ENCODE data around the gene RNGTT.

Gene RNGTT

DNA sequence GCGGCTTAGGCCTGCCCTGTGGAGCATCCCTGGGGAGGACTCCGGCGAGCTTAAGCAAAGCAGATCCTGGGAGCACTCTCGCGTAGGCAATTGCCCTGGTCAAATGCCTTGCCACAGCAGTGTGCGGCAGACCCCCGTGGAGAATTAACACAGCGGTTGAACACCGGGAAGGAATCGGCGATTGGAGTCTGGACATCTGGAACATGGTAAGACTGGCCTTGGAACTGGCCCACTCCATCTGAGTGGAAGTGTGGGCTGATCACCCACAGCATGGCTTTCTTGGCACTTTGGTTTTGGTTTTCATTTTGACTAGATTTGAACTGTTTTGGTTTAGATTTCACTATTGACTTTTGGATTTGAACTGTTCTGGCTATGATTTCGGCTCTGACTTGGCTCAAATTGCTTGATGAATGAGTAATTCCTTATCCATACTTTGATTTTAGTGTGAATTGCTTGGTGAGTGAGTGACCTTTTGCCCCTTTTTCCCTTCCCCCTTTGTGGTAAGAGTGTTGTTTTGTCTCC, 300.7 kb downstream of the RNGTT start:
- Histone ChIP-seq H2AFZ (ENCODE audit: low read length) (no peak overlapping the region), H3F3A (ENCODE audit: low read depth) (no peaks in the 10 kb centered on the region), H3K9me3 (ENCODE audit: insufficient read depth, low read depth, low read length) (peaks cover 20% of the 10 kb centered on the region; the same call in 1 of the 2 replicates), H3K4me2 (ENCODE audit: low read depth, low read length, poor library complexity, severe bottlenecking) (no peak overlapping the region), H4K20me1 (ENCODE audit: insufficient read depth, low read length, poor library complexity, severe bottlenecking) (no peaks in the 10 kb centered on the region), H3K79me2 (ENCODE audit: insufficient read depth, low read length) (peaks cover 10% of the 10 kb centered on the region; the same call in 1 of the 2 replicates), H3K4me1 (ENCODE audit: insufficient read depth, low read length, poor library complexity, severe bottlenecking) (no peaks in the 10 kb centered on the region), H3K9ac (ENCODE audit: low read depth, low read length, poor library complexity, severe bottlenecking) (no peak overlapping the region), H3K4me3 (ENCODE audit: low read length, poor library complexity, severe bottlenecking) (no peak overlapping the region), H3K36me3 (ENCODE audit: insufficient read depth, low read length) (peaks cover 17% of the 10 kb centered on the region; the same call in 1 of the 2 replicates), H3K9me2 (replicated peaks; ENCODE audit: low read depth, low read length) (no peaks in the 10 kb centered on the region), H3K27me3 (ENCODE audit: insufficient read depth, low read length, poor library complexity, severe bottlenecking) (no peaks in the 10 kb centered on the region)
- TF ChIP-seq EZH2phosphoT487 (IDR thresholded peaks at IDR 0.05; ENCODE audit: borderline replicate concordance) = no peak
- TF ChIP-seq, protein P1, sequence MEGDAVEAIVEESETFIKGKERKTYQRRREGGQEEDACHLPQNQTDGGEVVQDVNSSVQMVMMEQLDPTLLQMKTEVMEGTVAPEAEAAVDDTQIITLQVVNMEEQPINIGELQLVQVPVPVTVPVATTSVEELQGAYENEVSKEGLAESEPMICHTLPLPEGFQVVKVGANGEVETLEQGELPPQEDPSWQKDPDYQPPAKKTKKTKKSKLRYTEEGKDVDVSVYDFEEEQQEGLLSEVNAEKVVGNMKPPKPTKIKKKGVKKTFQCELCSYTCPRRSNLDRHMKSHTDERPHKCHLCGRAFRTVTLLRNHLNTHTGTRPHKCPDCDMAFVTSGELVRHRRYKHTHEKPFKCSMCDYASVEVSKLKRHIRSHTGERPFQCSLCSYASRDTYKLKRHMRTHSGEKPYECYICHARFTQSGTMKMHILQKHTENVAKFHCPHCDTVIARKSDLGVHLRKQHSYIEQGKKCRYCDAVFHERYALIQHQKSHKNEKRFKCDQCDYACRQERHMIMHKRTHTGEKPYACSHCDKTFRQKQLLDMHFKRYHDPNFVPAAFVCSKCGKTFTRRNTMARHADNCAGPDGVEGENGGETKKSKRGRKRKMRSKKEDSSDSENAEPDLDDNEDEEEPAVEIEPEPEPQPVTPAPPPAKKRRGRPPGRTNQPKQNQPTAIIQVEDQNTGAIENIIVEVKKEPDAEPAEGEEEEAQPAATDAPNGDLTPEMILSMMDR (conservative IDR thresholded peaks at IDR 0.05; ENCODE audit: low read length) = no peak

DNA sequence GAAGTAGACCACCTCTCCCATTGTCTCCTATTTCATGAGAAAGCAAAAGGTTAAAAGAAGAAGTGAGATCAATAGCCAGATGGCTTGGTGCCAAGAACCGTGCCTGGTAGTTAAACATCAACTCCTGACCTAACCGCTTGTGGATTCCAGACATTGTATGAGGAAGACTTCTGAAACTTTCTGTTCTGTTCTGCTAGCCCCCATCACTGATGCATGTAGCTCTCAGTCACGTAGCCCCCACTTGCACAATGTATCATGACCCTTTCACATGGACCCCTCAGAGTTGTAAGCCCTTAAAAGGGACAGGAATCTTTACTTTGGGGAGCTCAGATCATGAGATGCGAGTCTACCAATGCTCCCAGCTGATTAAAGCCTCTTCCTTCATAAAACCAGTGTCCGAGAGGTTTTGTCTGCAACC, 301.2 kb downstream of the RNGTT start:
- H3K9ac ChIP-seq (ENCODE audit: low read depth, low read length, poor library complexity, severe bottlenecking) = no peak overlapping the region
- no peaks in the 10 kb centered on the region for H3K9me2 ChIP-seq (replicated peaks; ENCODE audit: low read depth, low read length)
- peaks cover 10% of the 10 kb centered on the region; the same call in 1 of the 2 replicates for H3K79me2 ChIP-seq (ENCODE audit: insufficient read depth, low read length)
- no peaks in the 10 kb centered on the region for H3F3A ChIP-seq (ENCODE audit: low read depth)
- peaks cover 26% of the 10 kb centered on the region; the same call in 1 of the 2 replicates for H3K9me3 ChIP-seq (ENCODE audit: insufficient read depth, low read depth, low read length)
- H3K4me2 ChIP-seq (ENCODE audit: low read depth, low read length, poor library complexity, severe bottlenecking) = no peak overlapping the region
- H2AFZ ChIP-seq (ENCODE audit: low read length) = no peak overlapping the region
- no peaks in the 10 kb centered on the region for H3K27me3 ChIP-seq (ENCODE audit: insufficient read depth, low read length, poor library complexity, severe bottlenecking)
- peaks cover 22% of the 10 kb centered on the region; the same call in 1 of the 2 replicates for H3K36me3 ChIP-seq (ENCODE audit: insufficient read depth, low read length)
- no peaks in the 10 kb centered on the region for H4K20me1 ChIP-seq (ENCODE audit: insufficient read depth, low read length, poor library complexity, severe bottlenecking)
- no peak for TF ChIP-seq EZH2phosphoT487 (IDR thresholded peaks at IDR 0.05; ENCODE audit: borderline replicate concordance)
- TF ChIP-seq, protein P1 (conservative IDR thresholded peaks at IDR 0.05; ENCODE audit: low read length) = no peak
- no peaks in the 10 kb centered on the region for H3K4me1 ChIP-seq (ENCODE audit: insufficient read depth, low read length, poor library complexity, severe bottlenecking)
- H3K4me3 ChIP-seq (ENCODE audit: low read length, poor library complexity, severe bottlenecking) = no peak overlapping the region

DNA sequence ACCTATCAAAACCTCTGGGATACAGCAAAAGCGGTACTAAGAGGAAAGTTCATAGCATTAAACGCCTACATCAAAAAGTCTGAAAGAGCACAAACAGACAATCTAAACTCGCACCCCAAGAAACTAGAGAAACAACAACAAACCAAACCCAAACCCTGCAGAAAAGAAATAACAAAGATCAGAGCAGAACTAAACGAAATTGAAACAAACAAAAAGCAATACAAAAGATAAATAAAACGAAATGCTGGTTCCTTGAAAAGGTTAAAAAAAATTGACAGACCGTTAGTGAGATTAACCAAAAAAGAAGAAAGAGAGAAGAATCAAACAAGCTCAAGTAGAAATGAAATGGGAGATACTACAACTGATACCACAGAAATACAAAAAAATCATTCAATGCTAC, 302.3 kb downstream of the RNGTT start:
- Histone ChIP-seq H3F3A (ENCODE audit: low read depth) (no peaks in the 10 kb centered on the region), H3K9me3 (ENCODE audit: insufficient read depth, low read depth, low read length) (peaks cover 30% of the 10 kb centered on the region; the same call in 1 of the 2 replicates), H3K4me3 (ENCODE audit: low read length, poor library complexity, severe bottlenecking) (no peak overlapping the region), H3K36me3 (ENCODE audit: insufficient read depth, low read length) (peaks cover 21% of the 10 kb centered on the region; the same call in 1 of the 2 replicates), H3K9me2 (replicated peaks; ENCODE audit: low read depth, low read length) (no peaks in the 10 kb centered on the region), H4K20me1 (ENCODE audit: insufficient read depth, low read length, poor library complexity, severe bottlenecking) (no peaks in the 10 kb centered on the region), H2AFZ (ENCODE audit: low read length) (no peak overlapping the region), H3K27me3 (ENCODE audit: insufficient read depth, low read length, poor library complexity, severe bottlenecking) (no peaks in the 10 kb centered on the region), H3K4me1 (ENCODE audit: insufficient read depth, low read length, poor library complexity, severe bottlenecking) (no peaks in the 10 kb centered on the region), H3K79me2 (ENCODE audit: insufficient read depth, low read length) (peaks cover 10% of the 10 kb centered on the region; the same call in 1 of the 2 replicates), H3K9ac (ENCODE audit: low read depth, low read length, poor library complexity, severe bottlenecking) (no peak overlapping the region), H3K4me2 (ENCODE audit: low read depth, low read length, poor library complexity, severe bottlenecking) (no peak overlapping the region)
- no peak for TF ChIP-seq EZH2phosphoT487 (IDR thresholded peaks at IDR 0.05; ENCODE audit: borderline replicate concordance)
- TF ChIP-seq, protein P1 (conservative IDR thresholded peaks at IDR 0.05; ENCODE audit: low read length) = no peak

Data from Loucy (cell line).